H9 (cell line): ENCODE measurements around the gene GRID2. TPM values are rescaled to one million over a fixed set of nuclear protein-coding genes. Genes with fewer than 3 reads are reported as not detected.

ENCODE experiments used
- DNase-seq: peaks from one replicate; pipeline ENCODE4 v3.0.0-alpha.2; 2017
- H2AFZ ChIP-seq: one replicate; pipeline ENCODE4 v1.6.1; 2013; ENCODE audit warnings: mild to moderate bottlenecking, low read length, control low read depth, moderate library complexity
- H2AK5ac ChIP-seq: 2 replicates; pipeline ENCODE4 v1.6.1; 2013; ENCODE audit warnings: low read length, control low read depth, mixed read lengths; ENCODE audit not compliant: insufficient read length
- H2BK120ac ChIP-seq: one replicate; pipeline ENCODE4 v1.6.1; 2013; ENCODE audit warnings: low read depth, mild to moderate bottlenecking, low read length, control low read depth, inconsistent platforms; ENCODE audit not compliant: poor library complexity, severe bottlenecking
- H2BK12ac ChIP-seq: 2 replicates; pipeline ENCODE4 v1.6.1; 2013; ENCODE audit warnings: low read length, control low read depth, mixed read lengths, low read depth; ENCODE audit not compliant: insufficient read length
- H2BK15ac ChIP-seq: 2 replicates; pipeline ENCODE4 v1.6.1; 2013; ENCODE audit warnings: low read depth, low read length, control low read depth
- H2BK20ac ChIP-seq: one replicate; pipeline ENCODE4 v1.6.1; 2013; ENCODE audit warnings: low read depth, mild to moderate bottlenecking, low read length, control low read depth, inconsistent platforms; ENCODE audit not compliant: poor library complexity, severe bottlenecking
- H2BK5ac ChIP-seq: 2 replicates; pipeline ENCODE4 v1.6.1; 2013; ENCODE audit warnings: low read length, control low read depth, mixed read lengths; ENCODE audit not compliant: insufficient read length
- H3K14ac ChIP-seq: 2 replicates; pipeline ENCODE4 v1.6.1; 2013; ENCODE audit warnings: low read length, control low read depth; ENCODE audit not compliant: insufficient read depth
- H3K18ac ChIP-seq: 2 replicates; pipeline ENCODE4 v1.6.1; 2013; ENCODE audit warnings: low read depth, mild to moderate bottlenecking, mixed read lengths, low read length, control low read depth; ENCODE audit not compliant: insufficient read length
- H3K23ac ChIP-seq: 2 replicates; pipeline ENCODE4 v1.6.1; 2013; ENCODE audit warnings: low read length, control low read depth, mixed read lengths, low read depth; ENCODE audit not compliant: insufficient read length
- H3K23me2 ChIP-seq: 2 replicates; pipeline ENCODE4 v1.6.1; 2013; ENCODE audit warnings: low read depth, mild to moderate bottlenecking, mixed read lengths, low read length, control low read depth; ENCODE audit not compliant: insufficient read length, poor library complexity, severe bottlenecking
- H3K27ac ChIP-seq: 2 replicates; pipeline ENCODE4 v1.5.1; 2013; ENCODE audit warnings: low read length, control low read depth, mixed read lengths, low read depth; ENCODE audit not compliant: insufficient read length
- H3K27me3 ChIP-seq: 2 replicates; pipeline ENCODE4 v1.6.1; 2013; ENCODE audit warnings: low read length, control low read depth, inconsistent platforms; ENCODE audit not compliant: insufficient read depth
- H3K4ac ChIP-seq: 2 replicates; pipeline ENCODE4 v1.6.1; 2013; ENCODE audit warnings: low read depth, mild to moderate bottlenecking, control low read depth, inconsistent platforms, low read length, moderate library complexity
- H3K4me1 ChIP-seq: 2 replicates; pipeline ENCODE4 v1.6.1; 2013; ENCODE audit warnings: low read length, control low read depth, inconsistent platforms; ENCODE audit not compliant: insufficient read depth
- H3K4me2 ChIP-seq: 2 replicates; pipeline ENCODE4 v1.6.1; 2013; ENCODE audit warnings: low read length, control low read depth, mixed read lengths; ENCODE audit not compliant: insufficient read length, insufficient read depth
- H3K56ac ChIP-seq: 2 replicates; pipeline ENCODE4 v1.6.1; 2013; ENCODE audit warnings: low read depth, mild to moderate bottlenecking, mixed read lengths, low read length, control low read depth; ENCODE audit not compliant: insufficient read length
- H3K79me1 ChIP-seq: 2 replicates; pipeline ENCODE4 v1.6.1; 2013; ENCODE audit warnings: low read depth, mild to moderate bottlenecking, moderate library complexity, low read length, control low read depth, inconsistent platforms; ENCODE audit not compliant: insufficient read depth, poor library complexity, severe bottlenecking
- H3K79me2 ChIP-seq: 2 replicates; pipeline ENCODE4 v1.6.1; 2013; ENCODE audit warnings: low read length, control low read depth, inconsistent platforms; ENCODE audit not compliant: insufficient read depth
- H3K9ac ChIP-seq: 2 replicates; pipeline ENCODE4 v1.6.1; 2013; ENCODE audit warnings: low read length, control low read depth, mixed read lengths; ENCODE audit not compliant: insufficient read length; ENCODE audit errors: extremely low read depth
- H3K9me3 ChIP-seq: one replicate; pipeline ENCODE4 v1.6.1; 2013; ENCODE audit warnings: low read depth, low read length, inconsistent platforms; ENCODE audit not compliant: control insufficient read depth
- H3T11ph ChIP-seq: one replicate; pipeline ENCODE4 v1.6.1; 2013; ENCODE audit warnings: mild to moderate bottlenecking, low read length, control low read depth, inconsistent platforms
- H4K20me1 ChIP-seq: one replicate; pipeline ENCODE4 v1.6.1; 2013; ENCODE audit not compliant: control insufficient read depth, insufficient read length, insufficient read depth
- H4K5ac ChIP-seq: 2 replicates; pipeline ENCODE4 v1.6.1; 2013; ENCODE audit warnings: low read depth, mild to moderate bottlenecking, mixed read lengths, low read length, control low read depth; ENCODE audit not compliant: insufficient read length
- H4K8ac ChIP-seq: replicated peaks from 2 replicates; pipeline ENCODE4 v1.6.1; 2013; ENCODE audit warnings: low read length, control low read depth, mixed read lengths, low read depth; ENCODE audit not compliant: insufficient read length
- H4K91ac ChIP-seq: 2 replicates; pipeline ENCODE4 v1.6.1; 2013; ENCODE audit warnings: low read depth, mild to moderate bottlenecking, moderate library complexity, mixed read lengths, low read length, control low read depth; ENCODE audit not compliant: insufficient read length
- H3K27ac Mint-ChIP-seq, 3 experiments: 2 replicates in 2 of 3; 3 replicates in 1 of 3; pipeline ENCODE4 v1.8.0; 2020 to 2021; ENCODE audit warnings: mixed read lengths in 3 of 3, mild to moderate bottlenecking in 1 of 3, moderate library complexity in 1 of 3
- H3K27me3 Mint-ChIP-seq: 2 replicates; pipeline ENCODE4 v1.8.0; 2021; ENCODE audit warnings: low read depth, mild to moderate bottlenecking, moderate library complexity, mixed read lengths
- H3K36me3 Mint-ChIP-seq, 3 experiments: 2 replicates in 2 of 3; 3 replicates in 1 of 3; pipeline ENCODE4 v1.8.0; 2020 to 2021; ENCODE audit warnings: low read depth in 3 of 3, mixed read lengths in 3 of 3; ENCODE audit not compliant: insufficient read depth in 1 of 3
- H3K4me1 Mint-ChIP-seq, 2 experiments: 2 replicates each; pipeline ENCODE4 v1.8.0; 2020; ENCODE audit warnings: mixed read lengths in 2 of 2
- H3K4me3 Mint-ChIP-seq, 2 experiments: 2 replicates in 1 of 2; 3 replicates in 1 of 2; pipeline ENCODE4 v1.8.0; 2020 to 2021; ENCODE audit warnings: mild to moderate bottlenecking in 2 of 2, mixed read lengths in 2 of 2, moderate library complexity in 1 of 2
- H3K9me3 Mint-ChIP-seq, 2 experiments: 2 replicates in 1 of 2; 3 replicates in 1 of 2; pipeline ENCODE4 v1.8.0; 2020; ENCODE audit warnings: mild to moderate bottlenecking in 2 of 2, mixed read lengths in 2 of 2, moderate library complexity in 1 of 2
- CTCF ChIP-seq: fragments of 200-600 bp; sonication (generic); conservative IDR thresholded peaks from 3 replicates; pipeline ENCODE4 v1.8.0; 2021; ENCODE audit warnings: antibody characterized with exemption, mild to moderate bottlenecking
- total RNA-seq: library from RNA; stranded (reverse); gene quantifications from 2 replicates; pipeline ENCODE4 v1.2.1, GENCODE V29; 2021

The GRID2 gene
- total RNA-seq, 1 experiment from 2014 or later: 21.8 TPM

- Histone ChIP-seq H4K5ac (no peak overlapping the region), H3K4me2 (no peak overlapping the region), H3K79me2 (no peaks in the 10 kb centered on the region), H3K18ac (no peak overlapping the region), H2BK15ac (no peak overlapping the region), H4K8ac (no peak overlapping the region), H3K9ac (no peak overlapping the region), H3K23ac (no peak overlapping the region), H3K14ac (no peak overlapping the region), H2BK20ac (no peak overlapping the region), H2BK120ac (no peak overlapping the region), H4K91ac (no peak overlapping the region), H2AFZ (no peak overlapping the region), H4K20me1 (no peaks in the 10 kb centered on the region), H3K23me2 (no peaks in the 10 kb centered on the region), H3K27me3 (no peaks in the 10 kb centered on the region), H3K56ac (no peak overlapping the region), H3K4ac (no peak overlapping the region), H2BK5ac (no peak overlapping the region), H2BK12ac (no peak overlapping the region), H3K9me3 (no peaks in the 10 kb centered on the region), H3T11ph (no peak overlapping the region), H2AK5ac (no peak overlapping the region), H3K27ac (no peak overlapping the region), H3K4me1 (no peaks in the 10 kb centered on the region), H3K79me1 (no peaks in the 10 kb centered on the region)
- Mint-ChIP-seq H3K27me3 (no peaks in the 10 kb centered on the region), H3K27ac (no peak overlapping the region), H3K4me3 (no peak overlapping the region), H3K9me3 (no peaks in the 10 kb centered on the region), H3K36me3 (no peaks in the 10 kb centered on the region), H3K4me1 (peaks cover 6 to 9% of the 10 kb centered on the region in 2 experiments)
- no peak for TF ChIP-seq CTCF
- no peak for DNase-seq
These were observed 1009.4 kb downstream of the GRID2 start for GRCh38 chr4:93313197-93313596.
